HepG2 (cell line): Measurements from ENCODE around the gene SUPV3L1. TPM values are rescaled to one million over a fixed set of nuclear protein-coding genes. Genes with fewer than 3 reads are reported as not detected.

Experiments used
- ATAC-seq: fragments of 200-7000 bp; cut with Tn5 transposase; 3 replicates; pipeline ENCODE4 v1.9.1; 2020; ENCODE audit warnings: mild to moderate bottlenecking, moderate library complexity
- BruUV-seq: library from RNA; stranded (reverse); fragments of 400-500 nt; replicated peaks from 2 replicates; lab custom pipeline; 2021; lab: Mats Ljungman, UMichigan
- CTCF ChIA-PET: fragments of 300-600 bp; formaldehyde crosslinking; extraction: SDS; loops from one replicate; lab custom pipeline; 2021; ENCODE audit warnings: low total read pairs, inconsistent platforms, low intra/inter-chr PET ratio; lab: Yijun Ruan, JAX
- POLR2A ChIA-PET: fragments of 350-600 bp; sonication (Branson Sonifier 250); formaldehyde crosslinking; loops from one replicate; lab custom pipeline; 2020; ENCODE audit warnings: antibody characterized with exemption, inconsistent platforms; lab: Yijun Ruan, JAX
- DNase-seq: peaks from one replicate; pipeline ENCODE4 v3.0.0-alpha.2; 2015; ENCODE audit warnings: low spot score
- FAIRE-seq: peaks from 3 replicates; lab custom pipeline; 2011; peaks lifted over from hg19 to GRCh38; lab: Jason Lieb, UNC
- H2AFZ ChIP-seq: one replicate; pipeline ENCODE4 v1.6.1; 2011; ENCODE audit warnings: low read length, inconsistent platforms
- H3K27ac ChIP-seq: fragments of 300-600 bp; 3 replicates; pipeline ENCODE4 v1.8.0; 2011; ENCODE audit warnings: mixed run types, mild to moderate bottlenecking, mixed read lengths, low read length, inconsistent platforms; ENCODE audit not compliant: insufficient read depth; ENCODE audit errors: extremely low read length
- H3K27me3 ChIP-seq, 2 experiments: fragments of 200-600 bp in 1 of 2; 2 replicates in 1 of 2; 3 replicates in 1 of 2; pipeline versions ENCODE4 v1.6.0 to v1.8.0; 2011; ENCODE audit warnings: low read length in 2 of 2, mild to moderate bottlenecking in 2 of 2, moderate library complexity in 2 of 2, inconsistent platforms in 1 of 2; ENCODE audit not compliant: insufficient read depth in 2 of 2, control insufficient read depth in 1 of 2
- H3K36me3 ChIP-seq, 2 experiments: fragments of 200-600 bp in 1 of 2; replicated peaks in 1 of 2; 2 replicates in 1 of 2; 3 replicates in 1 of 2; pipeline versions ENCODE4 v1.5.1 to v1.8.0; 2011; ENCODE audit warnings: low read length in 2 of 2, inconsistent platforms in 1 of 2; ENCODE audit not compliant: insufficient read depth in 2 of 2, control insufficient read depth in 1 of 2
- H3K4me1 ChIP-seq: 2 replicates; pipeline ENCODE4 v1.5.1; 2012; ENCODE audit warnings: low read length, inconsistent platforms; ENCODE audit not compliant: insufficient read depth
- H3K4me2 ChIP-seq: 2 replicates; pipeline ENCODE4 v1.6.0; 2011; ENCODE audit warnings: low read depth, low read length, inconsistent platforms
- H3K4me3 ChIP-seq, 3 experiments: fragments of 200-600 bp in 1 of 3; sonication (generic), shearing (Covaris generic) in 1 of 3; replicated peaks in 1 of 3; 2 replicates each; pipeline ENCODE4 v1.5.1; 2011 to 2016; ENCODE audit warnings: low read length in 3 of 3, inconsistent platforms in 2 of 3, low read depth in 2 of 3, mild to moderate bottlenecking in 2 of 3, control low read depth in 1 of 3, mixed read lengths in 1 of 3; ENCODE audit not compliant: insufficient read depth in 1 of 3
- H3K79me2 ChIP-seq: one replicate; pipeline ENCODE4 v1.6.1; 2011; ENCODE audit warnings: low read length, inconsistent platforms; ENCODE audit not compliant: insufficient read depth
- H3K9ac ChIP-seq: 2 replicates; pipeline ENCODE4 v1.6.0; 2011; ENCODE audit warnings: mild to moderate bottlenecking, low read depth, low read length, inconsistent platforms; ENCODE audit not compliant: insufficient read depth
- H3K9me3 ChIP-seq: 2 replicates; pipeline ENCODE4 v1.5.1; 2012; ENCODE audit warnings: mild to moderate bottlenecking, low read length
- H4K20me1 ChIP-seq: 2 replicates; pipeline ENCODE4 v1.6.0; 2011; ENCODE audit warnings: inconsistent platforms, mild to moderate bottlenecking, low read length, moderate library complexity; ENCODE audit not compliant: insufficient read depth
- AGO1 ChIP-seq: fragments of 200-400 bp; formaldehyde crosslinking; IDR thresholded peaks from 2 replicates; pipeline ENCODE4 v1.6.1; 2017; ENCODE audit warnings: mild to moderate bottlenecking, low read depth, low read length, moderate library complexity; ENCODE audit not compliant: poor library complexity, severe bottlenecking
- BHLHE40 ChIP-seq: IDR thresholded peaks from 2 replicates; pipeline ENCODE4 v1.6.1; 2011; ENCODE audit warnings: low read length, improper control_type of control experiment
- HMG20A ChIP-seq: IDR thresholded peaks from 2 replicates; pipeline ENCODE4 v1.6.1; 2016; ENCODE audit warnings: borderline replicate concordance
- HOXA7 ChIP-seq: sonication (generic); formaldehyde crosslinking; IDR thresholded peaks from 2 replicates; pipeline ENCODE4 v1.8.1; 2022; ENCODE audit warnings: mild to moderate bottlenecking, missing genetic modification reagents, moderate library complexity
- KDM5A ChIP-seq: fragments of 200-600 bp; sonication (generic); IDR thresholded peaks from 2 replicates; pipeline ENCODE4 v1.7.0; 2018; ENCODE audit warnings: antibody characterized with exemption, mild to moderate bottlenecking, low read length, borderline replicate concordance
- NCOA1 ChIP-seq: sonication (generic); formaldehyde crosslinking; IDR thresholded peaks from 2 replicates; pipeline ENCODE4 v1.9.0; 2021; ENCODE audit warnings: missing genetic modification reagents
- NR2F1 ChIP-seq, 2 experiments: fragments of 450-650 bp in 1 of 2; formaldehyde crosslinking in 1 of 2; IDR thresholded peaks; 2 replicates each; pipeline versions ENCODE4 v1.5.0 to v1.6.1; 2016 to 2020; ENCODE audit warnings: mild to moderate bottlenecking in 1 of 2, missing compliant biosample characterization in 1 of 2, missing genetic modification reagents in 1 of 2, moderate library complexity in 1 of 2
- PLRG1 ChIP-seq: fragments of 450-650 bp; conservative IDR thresholded peaks from 2 replicates; pipeline ENCODE4 v1.6.1; 2016
- SMYD3 ChIP-seq: sonication (generic); formaldehyde crosslinking; IDR thresholded peaks from 2 replicates; pipeline ENCODE4 v1.8.1; 2023; ENCODE audit warnings: mild to moderate bottlenecking, missing genetic modification reagents
- ZNF354B ChIP-seq: sonication (generic); formaldehyde crosslinking; IDR thresholded peaks from 2 replicates; pipeline ENCODE4 v1.8.0; 2022; ENCODE audit warnings: mild to moderate bottlenecking, missing genetic modification reagents
- ZNF468 ChIP-seq: sonication (generic); formaldehyde crosslinking; IDR thresholded peaks from 2 replicates; pipeline ENCODE4 v1.8.0; 2022; ENCODE audit warnings: mild to moderate bottlenecking, moderate library complexity, missing genetic modification reagents
- ZNF550 ChIP-seq: sonication (generic); formaldehyde crosslinking; IDR thresholded peaks from 2 replicates; pipeline ENCODE4 v1.4.0; 2020; ENCODE audit warnings: mild to moderate bottlenecking, missing genetic modification reagents, borderline replicate concordance
- ZNF777 ChIP-seq: sonication (generic); formaldehyde crosslinking; IDR thresholded peaks from 2 replicates; pipeline ENCODE4 v1.4.0; 2020; ENCODE audit warnings: missing genetic modification reagents
- ZNF781 ChIP-seq: sonication (generic); formaldehyde crosslinking; IDR thresholded peaks from 2 replicates; pipeline ENCODE4 v1.5.1; 2020; ENCODE audit warnings: borderline replicate concordance, mild to moderate bottlenecking, missing genetic modification reagents; ENCODE audit errors: not compliant biosample characterization
- ZSCAN9 ChIP-seq: IDR thresholded peaks from 2 replicates; pipeline ENCODE4 v1.6.1; 2016; ENCODE audit warnings: borderline replicate concordance
- WGBS: methylation state at CpG from one replicate; pipeline ENCODE4 v1.1.6; 2017; ENCODE audit warnings: low lambda C conversion rate; 5-methylcytosine and 5-hydroxymethylcytosine counted together
- in situ Hi-C: cut with HindIII; loops from 2 replicates; pipeline ENCODE4 v1.10.0; 2017; ENCODE audit warnings: low pct_unique_long_range_greater_than_20kb; ENCODE audit not compliant: extremely low pct_ligation_motif_present
- intact Hi-C: fragments of 100-400 bp; cut with micrococcal nuclease; formaldehyde crosslinking; loops from one replicate; pipeline ENCODE4 v1.10.0; 2022; ENCODE audit not compliant: unreplicated experiment
- polyA plus RNA-seq, 8 experiments: library from polyadenylated mRNA; depleted of rRNA in 3 of 8; stranded (reverse) in 7 of 8; unstranded in 1 of 8; fragments of >200 nt; fragmentation: Illumina TruSeq in 4 of 8; extraction: Trizol in 4 of 8; gene quantifications; 2 replicates each; pipeline versions ENCODE4 v1.2.1 to v1.2.3, GENCODE V29; 2011 to 2016; ENCODE audit warnings: low read depth in 4 of 8, missing spikeins in 1 of 8, mixed read lengths in 1 of 8; ENCODE audit not compliant: insufficient read depth in 1 of 8
- total RNA-seq, 5 experiments: library from RNA; depleted of rRNA; stranded (reverse); fragments of >200 nt; fragmentation: Illumina TruSeq; extraction: Trizol; gene quantifications; 2 replicates each; pipeline ENCODE4 v1.2.3, GENCODE V29; 2016; ENCODE audit warnings: low read depth in 1 of 5
- TF ChIP-seq, protein P1 (sequence below): sonication (generic); formaldehyde crosslinking; IDR thresholded peaks from 2 replicates; pipeline ENCODE4 v1.4.0; 2020; ENCODE audit warnings: missing genetic modification reagents
- TF ChIP-seq, protein P2 (sequence below): IDR thresholded peaks from 2 replicates; pipeline ENCODE4 v1.6.1; 2016; ENCODE audit warnings: low read depth

Gene SUPV3L1
- total and polyA plus RNA-seq, 2 of the 13 experiments (the other 11 are each of a cell fraction or from before 2014, with no cell fraction given), result 28.8 to 45.7 TPM

DNA sequence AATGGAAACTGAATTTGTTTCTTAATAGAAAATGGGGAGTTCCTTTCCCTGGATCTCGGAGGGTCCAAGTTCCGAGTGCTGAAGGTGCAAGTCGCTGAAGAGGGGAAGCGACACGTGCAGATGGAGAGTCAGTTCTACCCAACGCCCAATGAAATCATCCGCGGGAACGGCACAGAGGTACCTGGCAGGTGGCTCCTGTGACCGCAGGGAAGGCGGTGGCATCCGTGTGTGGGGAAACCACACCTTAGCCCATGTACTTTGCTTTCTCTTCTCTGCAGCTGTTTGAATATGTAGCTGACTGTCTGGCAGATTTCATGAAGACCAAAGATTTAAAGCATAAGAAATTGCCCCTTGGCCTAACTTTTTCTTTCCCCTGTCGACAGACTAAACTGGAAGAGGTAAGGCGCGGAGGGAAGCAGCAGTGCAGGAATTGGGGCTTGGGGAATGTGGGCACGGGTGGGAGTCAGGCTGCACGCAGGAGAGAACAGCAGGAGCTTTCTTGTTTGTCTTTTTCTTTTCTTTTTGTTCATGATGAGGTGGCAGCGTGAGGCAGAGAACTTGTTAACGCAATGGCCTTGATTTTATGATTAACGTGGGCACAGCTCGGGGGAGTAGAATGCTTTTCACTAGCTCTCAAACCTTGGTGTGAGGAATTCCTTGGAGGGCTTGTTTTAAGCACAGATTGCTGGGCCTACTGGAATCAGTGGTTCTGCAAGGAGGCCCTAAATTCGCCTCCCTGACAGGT is 52.9 kb downstream of the SUPV3L1 start:
- BruUV-seq, result no TSS peak
- Histone ChIP-seq H3K4me3 (no peak overlapping the region), H3K9me3 (no peaks in the 10 kb centered on the region), H3K9ac (no peak overlapping the region), H3K79me2 (no peaks in the 10 kb centered on the region), H3K36me3 (no peaks in the 10 kb centered on the region; a peak in 3 of 5 replicates), H3K4me1 (peaks cover 25% of the 10 kb centered on the region), H4K20me1 (no peaks in the 10 kb centered on the region; the same call in 1 of the 2 replicates), H3K27me3 (no peaks in the 10 kb centered on the region), H2AFZ (no peak overlapping the region), H3K27ac (no peak overlapping the region), H3K4me2 (no peak overlapping the region)
- TF ChIP-seq, protein P1, sequence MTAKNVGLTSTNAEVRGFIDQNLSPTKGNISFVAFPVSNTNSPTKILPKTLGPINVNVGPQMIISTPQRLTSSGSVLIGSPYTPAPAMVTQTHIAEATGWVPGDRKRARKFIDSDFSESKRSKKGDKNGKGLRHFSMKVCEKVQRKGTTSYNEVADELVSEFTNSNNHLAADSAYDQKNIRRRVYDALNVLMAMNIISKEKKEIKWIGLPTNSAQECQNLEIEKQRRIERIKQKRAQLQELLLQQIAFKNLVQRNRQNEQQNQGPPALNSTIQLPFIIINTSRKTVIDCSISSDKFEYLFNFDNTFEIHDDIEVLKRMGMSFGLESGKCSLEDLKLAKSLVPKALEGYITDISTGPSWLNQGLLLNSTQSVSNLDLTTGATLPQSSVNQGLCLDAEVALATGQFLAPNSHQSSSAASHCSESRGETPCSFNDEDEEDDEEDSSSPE (CRISPR knock-in tag), result no peak
- no peak for TF ChIP-seq BHLHE40
- TF ChIP-seq SMYD3 (CRISPR knock-in tag), result no peak
- TF ChIP-seq ZNF550 (CRISPR knock-in tag), result no peak
- ChIA-PET CTCF (no interaction called here), POLR2A (no interaction called here)
- ATAC-seq (no peak), FAIRE-seq (no peak), DNase-seq (no peak)
- intact Hi-C loops (no loop called here), in situ Hi-C loops (loop anchor here (10.0 kb wide), 1 partner anchor 272 kb away; no protein-coding TSS in a partner anchor)
- WGBS, result 96% methylated on average over 22 of the region's 22 CpGs

DNA sequence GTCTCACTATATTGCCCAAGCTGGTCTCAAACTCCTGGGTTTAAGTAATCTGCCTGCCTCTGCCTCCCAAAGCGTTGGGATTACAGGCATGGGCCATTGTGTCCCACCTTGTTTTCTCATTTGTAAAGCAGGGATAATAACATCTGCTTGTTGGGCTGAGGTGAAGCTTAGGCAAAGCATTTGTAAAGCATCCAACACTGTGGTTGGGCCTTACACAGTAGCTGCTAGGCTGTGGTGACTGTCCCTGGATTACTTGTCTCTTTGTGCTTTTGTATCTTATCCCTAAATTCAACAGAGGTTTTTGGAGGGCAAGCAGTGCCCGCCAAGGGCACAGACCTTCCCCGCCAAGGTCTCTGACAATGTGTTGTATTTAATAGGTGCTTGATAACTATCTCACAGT is 54.4 kb downstream of the SUPV3L1 start:
- Histone ChIP-seq H3K4me2 (no peak overlapping the region), H3K36me3 (no peaks in the 10 kb centered on the region; a peak in 4 of 5 replicates), H3K9me3 (no peaks in the 10 kb centered on the region), H3K27ac (no peak overlapping the region), H3K9ac (no peak overlapping the region), H3K4me3 (no peak overlapping the region), H3K4me1 (peaks cover 10% of the 10 kb centered on the region), H3K27me3 (no peaks in the 10 kb centered on the region), H3K79me2 (no peaks in the 10 kb centered on the region), H4K20me1 (no peaks in the 10 kb centered on the region; the same call in 1 of the 2 replicates), H2AFZ (no peak overlapping the region)
- 99% methylated on average over 3 of the region's 3 CpGs for WGBS
- ChIA-PET POLR2A (no interaction called here), CTCF (no interaction called here)
- in situ Hi-C loops, result loop anchor here (10.0 kb wide), 1 partner anchor 270 kb away; no protein-coding TSS in a partner anchor
- DNase-seq (no peak), FAIRE-seq (no peak), ATAC-seq (no peak)
- no TSS peak for BruUV-seq
- intact Hi-C loops, result no loop called here
- TF ChIP-seq, protein P2, sequence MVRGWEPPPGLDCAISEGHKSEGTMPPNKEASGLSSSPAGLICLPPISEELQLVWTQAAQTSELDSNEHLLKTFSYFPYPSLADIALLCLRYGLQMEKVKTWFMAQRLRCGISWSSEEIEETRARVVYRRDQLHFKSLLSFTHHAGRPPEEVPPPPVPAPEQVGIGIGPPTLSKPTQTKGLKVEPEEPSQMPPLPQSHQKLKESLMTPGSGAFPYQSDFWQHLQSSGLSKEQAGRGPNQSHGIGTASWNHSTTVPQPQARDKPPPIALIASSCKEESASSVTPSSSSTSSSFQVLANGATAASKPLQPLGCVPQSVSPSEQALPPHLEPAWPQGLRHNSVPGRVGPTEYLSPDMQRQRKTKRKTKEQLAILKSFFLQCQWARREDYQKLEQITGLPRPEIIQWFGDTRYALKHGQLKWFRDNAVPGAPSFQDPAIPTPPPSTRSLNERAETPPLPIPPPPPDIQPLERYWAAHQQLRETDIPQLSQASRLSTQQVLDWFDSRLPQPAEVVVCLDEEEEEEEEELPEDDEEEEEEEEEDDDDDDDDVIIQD (CRISPR knock-in tag), result no peak
- TF ChIP-seq HMG20A (no peak), ZSCAN9 (CRISPR knock-in tag) (no peak), ZNF354B (CRISPR knock-in tag) (no peak), ZNF781 (no peak), ZNF468 (no peak), KDM5A (no peak), ZNF777 (no peak), NR2F1 (CRISPR knock-in tag; IDR thresholded peaks at IDR 0.05) (no peak), AGO1 (no peak), NCOA1 (no peak), PLRG1 (no peak), HOXA7 (no peak)
